ENCODE data around the gene HOXB6.

HOXB6 gene

GRCh38 chr17:48591255-48592056 is 13.3 kb downstream of the HOXB6 start:
- H3K4me3 ChIP-seq (ENCODE audit: low read depth, low read length), result no peak overlapping the region
- DNase-seq (ENCODE audit: low read depth), result no peak
- no peak for TF ChIP-seq CTCF (IDR thresholded peaks at IDR 0.05; ENCODE audit: low read depth, low read length, missing control alignments)

GRCh38 chr17:48590607-48591161 is 14.1 kb downstream of the HOXB6 start:
- DNase-seq (ENCODE audit: low read depth), result no peak
- no peak for TF ChIP-seq CTCF (IDR thresholded peaks at IDR 0.05; ENCODE audit: low read depth, low read length, missing control alignments)
- no peak overlapping the region for H3K4me3 ChIP-seq (ENCODE audit: low read depth, low read length)

GRCh38 chr17:48589831-48590606 is 14.8 kb downstream of the HOXB6 start, which contains the start of gene HOXB3:
Gene HOXB3 (minus strand): TSS chr17:48590241. CDS start chr17:48552474, 37,767 bp downstream.
- H3K4me3 ChIP-seq (ENCODE audit: low read depth, low read length), result no peak within 1 kb of the TSS
- no peak for TF ChIP-seq CTCF (IDR thresholded peaks at IDR 0.05; ENCODE audit: low read depth, low read length, missing control alignments)
- no peak for DNase-seq (ENCODE audit: low read depth)

- no peak for TF ChIP-seq CTCF (IDR thresholded peaks at IDR 0.05; ENCODE audit: low read depth, low read length, missing control alignments)
- no peak for DNase-seq (ENCODE audit: low read depth)
- H3K4me3 ChIP-seq (ENCODE audit: low read depth, low read length), result no peak overlapping the region
These were observed 15.5 kb downstream of the HOXB6 start for GRCh38 chr17:48589060-48589830.

- no peak for TF ChIP-seq CTCF (IDR thresholded peaks at IDR 0.05; ENCODE audit: low read depth, low read length, missing control alignments)
- H3K4me3 ChIP-seq (ENCODE audit: low read depth, low read length), result no peak overlapping the region
- no peak for DNase-seq (ENCODE audit: low read depth)
These were observed 16.3 kb downstream of the HOXB6 start for GRCh38 chr17:48588528-48588927.

GRCh38 chr17:48588074-48588415 is 16.7 kb downstream of the HOXB6 start:
- H3K4me3 ChIP-seq (ENCODE audit: low read depth, low read length), result no peak overlapping the region
- DNase-seq (ENCODE audit: low read depth), result no peak

More at GRCh38 chr17:48588074-48588415, 16.7 kb downstream of the HOXB6 start:
- no peak for TF ChIP-seq CTCF (IDR thresholded peaks at IDR 0.05; ENCODE audit: low read depth, low read length, missing control alignments)
